Thyroid gland (tissue), 4 donors: ENCODE data around the gene PDIA2.

ENCODE experiments used
- CTCF ChIP-seq, 6 experiments: fragments of 200-600 bp in 3 of 6; fragments of 450-650 bp in 3 of 6; sonication (generic) in 3 of 6; IDR thresholded peaks; one replicate each; pipeline ENCODE4 v1.5.1; 2016 to 2019; ENCODE audit warnings: antibody characterized with exemption in 6 of 6, mild to moderate bottlenecking in 2 of 6, inconsistent platforms in 1 of 6, moderate library complexity in 1 of 6
- POLR2A ChIP-seq, 2 donors: fragments of 450-650 bp; IDR thresholded peaks; one replicate each; pipeline ENCODE4 v1.6.1; 2017; ENCODE audit warnings: antibody characterized with exemption in 2 of 2, mild to moderate bottlenecking in 2 of 2, moderate library complexity in 1 of 2

GRCh38 chr16:260326-260725 lies 22.6 kb upstream of the PDIA2 start:
- TF ChIP-seq CTCF (IDR thresholded peaks at IDR 0.05) (no peak), POLR2A (IDR thresholded peaks at IDR 0.05) (no peak)
